Renal pelvis (tissue), 4 donors: ENCODE measurements around the gene TMEM229B. TPM values are rescaled to one million over a fixed set of nuclear protein-coding genes. Genes with fewer than 3 reads are reported as not detected.

Experiments used
- DNase-seq: peaks from one replicate; pipeline ENCODE4 v3.0.0-alpha.2; 2013
- polyA plus RNA-seq, 3 donors: library from polyadenylated mRNA; unstranded; fragments of 120-200 nt; gene quantifications; one replicate each; pipeline ENCODE4 v1.2.1, GENCODE V29; 2013; ENCODE audit not compliant: insufficient read length in 3 of 3

The TMEM229B gene
- polyA plus RNA-seq, 3 donors, result 2.8 to 4.3 (median 2.9) TPM

DNA sequence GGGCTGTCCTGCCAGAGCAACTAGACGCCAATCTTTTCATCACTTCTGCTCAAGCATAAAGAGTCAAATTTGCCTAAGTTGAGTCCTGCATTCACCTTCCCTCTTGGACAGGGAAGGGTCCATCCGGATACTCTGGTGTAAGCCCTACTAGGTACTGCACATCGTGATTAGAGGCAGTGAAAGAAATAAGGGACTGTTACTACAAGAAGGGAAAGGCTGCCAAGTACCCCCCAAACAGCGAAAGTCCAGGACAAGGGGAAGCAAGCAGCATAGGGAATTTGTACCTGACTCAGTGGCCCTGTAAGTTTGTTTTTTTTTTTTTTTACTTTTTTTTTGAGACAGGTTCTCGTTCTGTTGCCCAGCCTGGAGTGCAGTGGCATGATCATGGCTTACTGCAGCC, 30.9 kb upstream of the TMEM229B start:
- DNase-seq, result no peak

DNA sequence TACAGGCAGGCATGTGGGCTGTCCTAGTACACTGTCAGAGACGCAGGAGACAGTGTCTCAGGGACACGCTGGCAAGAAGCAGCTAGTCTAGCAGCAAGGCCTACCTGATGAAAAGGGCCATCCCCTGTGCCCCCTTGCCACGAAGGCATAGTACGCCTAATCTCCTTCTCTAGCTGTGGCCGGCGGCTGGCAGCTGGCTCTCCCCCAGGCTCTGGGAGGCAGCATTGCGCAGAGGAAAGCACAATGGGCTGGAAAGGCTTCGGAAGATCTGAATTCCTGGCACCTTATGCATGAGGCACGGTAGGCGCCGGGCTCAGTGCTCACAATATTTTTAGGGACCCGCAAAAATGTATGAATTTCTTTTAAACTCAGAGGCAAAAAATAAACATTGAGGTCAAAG, 28.6 kb upstream of the TMEM229B start:
- no peak for DNase-seq

DNA sequence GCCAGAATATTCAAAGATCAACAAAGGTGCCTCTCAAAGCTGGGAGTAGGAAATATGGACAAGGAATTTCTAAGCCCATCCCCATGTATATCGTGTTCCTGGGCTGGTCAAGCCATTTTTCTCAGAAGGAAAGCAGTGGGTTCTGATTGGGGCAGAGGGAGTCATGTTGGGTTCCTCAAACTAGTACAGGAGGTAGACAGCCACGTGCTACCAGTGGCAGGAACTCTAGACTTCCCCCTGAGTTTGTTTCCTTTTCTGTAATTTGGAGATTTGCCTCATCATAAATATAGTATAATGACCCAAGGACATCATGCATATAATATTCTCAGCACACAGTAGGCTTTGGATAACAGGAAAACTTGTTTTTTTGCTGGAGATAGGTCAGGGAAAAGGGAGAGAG, 28.2 kb upstream of the TMEM229B start:
- DNase-seq, result no peak

DNA sequence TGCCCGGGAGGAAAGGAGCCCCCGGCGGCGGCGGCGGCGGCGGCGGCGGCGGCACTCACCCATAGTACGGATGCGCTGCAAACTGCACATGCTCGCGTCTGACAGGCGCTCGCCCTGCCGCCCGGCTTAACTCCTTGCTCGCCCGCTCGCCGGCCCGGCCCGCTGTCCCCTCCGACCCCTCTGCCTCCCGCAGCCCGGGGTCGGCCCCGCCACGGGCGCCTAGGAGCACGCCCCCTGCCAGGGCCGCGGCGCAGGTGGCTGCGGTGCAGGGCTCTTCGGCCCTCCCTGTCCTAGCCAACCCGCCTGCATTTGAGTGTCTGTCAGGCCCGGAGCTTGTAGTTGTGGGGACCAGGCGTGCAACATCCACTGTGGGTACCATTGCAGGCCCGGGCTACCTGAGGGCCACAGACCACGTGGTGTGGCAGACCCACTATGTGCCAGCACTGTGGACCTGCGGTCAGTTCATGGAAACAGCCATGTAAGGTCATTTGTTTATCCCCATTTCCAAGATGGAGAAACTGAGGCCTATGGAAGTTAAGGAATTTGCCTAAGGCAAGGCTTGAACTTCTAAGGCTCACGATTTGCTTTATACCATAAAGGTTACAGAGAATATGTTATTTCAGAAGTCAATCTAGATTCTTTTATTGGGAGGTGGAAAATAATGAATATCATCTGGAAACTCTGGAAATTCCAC, 27.0 kb upstream of the TMEM229B start:
- no peak for DNase-seq

DNA sequence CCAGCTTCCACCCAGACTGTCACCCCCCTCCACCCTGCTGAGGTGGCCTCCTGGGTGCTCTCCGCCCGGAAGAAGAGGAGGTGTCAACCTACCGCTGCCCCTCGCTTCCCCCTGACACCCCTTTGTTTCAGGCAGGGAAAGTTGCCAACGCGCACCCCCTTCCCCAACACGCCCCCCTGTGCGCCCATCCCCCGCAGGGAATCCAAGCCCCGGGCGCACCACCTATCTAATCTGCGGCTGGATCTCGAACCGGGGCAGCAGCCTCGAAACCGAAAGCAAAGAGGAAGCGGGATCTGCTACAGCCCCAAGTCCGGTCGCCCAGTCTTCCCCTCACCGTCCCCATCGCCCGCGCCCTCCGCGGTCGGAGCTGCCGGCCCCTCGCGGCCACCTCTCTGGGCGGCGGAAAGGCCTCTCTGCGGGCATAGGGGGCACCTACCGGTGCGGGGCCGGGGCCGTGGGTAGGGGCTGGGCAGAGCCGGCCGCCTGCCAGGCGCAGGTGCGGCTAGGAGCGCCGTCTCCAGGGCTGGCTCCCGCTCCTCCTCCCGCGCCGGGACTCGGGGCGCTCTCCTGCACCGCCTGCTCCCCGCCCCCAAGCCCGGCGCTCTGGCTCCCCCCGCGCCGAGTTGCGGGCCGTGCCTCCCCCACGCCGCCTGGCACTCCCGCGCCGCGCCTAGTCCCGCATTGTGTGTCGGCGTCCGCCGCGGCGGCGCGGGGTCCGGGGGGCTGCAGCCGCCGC, 26.3 kb upstream of the TMEM229B start:
- DNase-seq, result no peak

DNA sequence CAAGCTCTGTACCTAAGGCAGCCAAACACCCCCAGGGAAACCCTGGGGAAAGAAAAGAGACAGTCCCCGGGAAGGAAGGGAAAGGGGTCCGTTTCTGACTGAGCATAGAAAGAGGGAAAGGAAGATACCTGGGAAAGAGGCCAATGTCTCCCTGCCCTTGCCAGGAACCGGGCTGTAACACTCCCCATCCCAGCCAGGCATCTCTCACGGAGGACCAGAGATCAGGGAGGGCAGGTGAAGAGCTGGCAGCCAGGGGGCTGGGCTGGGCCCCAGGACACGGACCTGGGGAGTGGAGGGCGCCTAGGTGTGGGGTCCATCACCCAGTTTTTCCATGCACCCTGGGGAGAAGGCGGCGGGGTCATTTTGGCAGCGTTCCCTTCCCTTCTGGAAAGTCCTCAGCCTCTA, 25.7 kb upstream of the TMEM229B start:
- DNase-seq, result no peak

DNA sequence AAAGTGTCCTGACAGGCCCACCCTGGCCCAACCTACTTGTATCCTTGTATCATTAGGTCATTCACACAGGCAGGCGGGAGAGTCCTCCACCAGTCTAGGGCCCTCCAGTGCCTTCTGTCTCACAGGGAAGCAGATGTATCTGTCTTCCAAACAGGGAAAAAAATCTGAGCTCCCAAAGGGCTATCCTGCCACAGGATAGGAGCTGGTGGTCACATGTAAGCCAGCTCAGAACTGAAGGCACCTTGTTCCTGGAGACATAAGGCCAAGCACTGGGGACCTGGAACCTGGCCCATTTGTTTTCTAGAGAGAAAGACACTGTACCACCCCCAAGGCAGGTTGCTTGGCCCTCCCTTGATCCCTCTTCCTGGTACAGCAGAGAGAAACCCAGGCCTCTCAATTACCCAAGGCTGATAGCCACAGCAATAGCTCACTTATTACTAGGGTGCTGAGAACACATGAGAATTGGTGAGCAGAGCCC, 25.1 kb upstream of the TMEM229B start:
- no peak for DNase-seq

DNA sequence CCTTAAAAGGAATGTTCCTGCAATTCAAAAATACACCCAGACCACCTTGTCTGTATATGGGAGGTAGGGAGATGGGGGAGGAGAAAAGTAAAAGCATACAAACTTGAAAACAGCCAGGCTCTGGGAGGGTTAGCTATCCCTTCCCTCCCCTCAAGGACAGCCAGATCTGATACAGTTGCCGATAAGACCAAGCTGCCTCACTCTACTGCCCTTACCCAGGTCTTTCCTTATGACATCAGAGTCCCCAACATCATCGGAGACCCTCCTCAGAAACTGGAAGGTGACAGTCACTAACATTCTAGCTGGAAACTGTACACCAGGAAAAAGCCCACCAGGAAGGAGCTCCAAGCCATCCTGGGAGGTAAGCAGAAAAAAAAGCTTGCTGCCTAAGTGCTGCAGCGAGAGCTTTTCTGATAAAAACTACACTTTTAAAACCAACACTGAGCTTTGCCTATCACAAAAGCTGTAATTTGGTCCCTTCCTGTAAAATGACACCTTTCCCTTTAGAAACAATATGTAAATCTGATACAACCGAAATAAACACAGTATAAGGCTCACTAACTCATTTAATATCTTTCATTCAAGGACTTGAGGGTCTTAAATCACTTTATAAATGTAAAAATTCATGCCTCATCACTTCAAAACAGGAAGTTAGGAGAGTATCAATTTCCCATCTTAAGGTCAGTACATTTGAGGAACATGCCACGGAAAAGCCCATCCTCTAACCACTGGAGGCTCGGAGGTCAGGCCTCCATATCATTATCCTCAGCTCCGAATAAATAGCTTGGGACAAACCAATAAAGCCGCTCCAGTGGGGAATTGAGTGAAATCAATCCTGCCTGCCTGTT, 24.2 kb upstream of the TMEM229B start:
- no peak for DNase-seq

DNA sequence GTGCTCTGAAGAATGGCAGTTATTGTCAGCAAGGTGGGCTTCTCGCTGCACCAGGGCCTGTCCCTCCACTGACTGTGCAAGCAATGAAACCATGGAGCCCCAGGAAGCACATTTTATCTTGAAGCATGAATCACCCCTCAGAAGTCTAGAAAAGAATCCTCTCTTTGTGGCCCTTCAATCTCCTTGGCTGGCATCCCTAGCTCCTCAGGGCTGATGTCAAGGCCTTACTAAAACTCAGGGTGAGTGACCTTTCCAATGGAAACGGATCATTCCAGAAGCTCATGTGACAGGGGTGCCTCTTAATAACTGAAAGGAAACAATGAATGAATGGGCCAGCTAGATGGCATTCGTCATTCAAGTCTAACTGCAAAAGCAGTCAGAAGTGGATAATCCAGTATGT, 22.3 kb upstream of the TMEM229B start:
- DNase-seq, result no peak

DNA sequence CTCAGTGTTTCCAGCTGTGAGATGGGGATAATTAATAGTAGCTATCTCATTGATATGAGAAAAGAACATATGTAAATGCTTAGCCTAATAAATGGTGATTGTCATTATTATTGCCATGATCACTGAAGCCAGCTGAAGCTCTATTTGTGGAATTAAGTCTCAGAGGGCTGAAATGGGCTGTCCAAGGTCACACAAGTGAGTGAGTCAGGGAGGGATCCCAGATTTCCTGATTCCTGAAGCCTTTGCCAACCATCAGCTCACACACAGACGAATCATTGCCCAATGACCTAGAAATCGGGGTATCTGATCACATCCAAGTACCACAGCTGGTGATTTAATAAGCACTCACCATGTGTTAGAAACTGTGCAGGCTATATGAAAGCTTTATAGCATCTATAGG, 21.6 kb upstream of the TMEM229B start:
- DNase-seq, result no peak

DNA sequence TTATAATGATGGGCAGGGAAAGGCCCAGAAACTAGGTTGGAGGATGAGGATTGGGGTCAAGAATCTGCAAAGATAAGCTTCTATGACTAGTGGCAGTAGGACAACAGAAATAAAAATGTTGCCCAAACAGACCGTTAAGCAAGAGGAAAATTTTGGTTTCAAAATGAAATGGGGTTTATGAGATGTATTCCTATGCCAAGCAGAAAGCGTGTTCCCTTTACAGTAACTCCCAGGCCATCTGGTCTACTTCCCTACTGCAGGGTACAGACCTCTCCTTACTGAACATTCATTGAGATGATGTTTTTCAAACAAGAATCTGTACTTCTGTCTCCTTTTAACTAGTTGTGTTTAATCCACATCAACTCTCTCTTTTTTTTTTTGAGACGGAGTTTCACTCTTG, 20.4 kb upstream of the TMEM229B start:
- no peak for DNase-seq

DNA sequence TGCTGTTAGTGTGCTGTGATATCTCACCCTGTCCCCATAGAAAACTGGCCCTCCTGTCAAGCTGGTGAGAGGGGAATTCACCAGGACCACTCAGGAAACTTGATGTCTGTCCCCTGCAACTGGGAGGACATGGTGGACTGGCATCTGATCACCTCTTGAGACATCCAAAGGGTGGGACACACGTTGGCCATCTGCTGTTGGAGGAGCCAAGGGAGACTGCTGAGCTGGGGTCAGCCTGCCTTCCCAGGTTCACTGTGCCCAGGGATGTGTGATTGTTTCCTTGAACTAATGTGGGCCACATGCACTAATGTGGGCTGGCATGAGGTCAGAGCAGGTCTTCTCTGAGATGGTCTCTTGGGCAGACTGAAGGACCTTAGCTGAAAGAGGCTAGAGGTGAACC, 16.7 kb upstream of the TMEM229B start:
- no peak for DNase-seq

DNA sequence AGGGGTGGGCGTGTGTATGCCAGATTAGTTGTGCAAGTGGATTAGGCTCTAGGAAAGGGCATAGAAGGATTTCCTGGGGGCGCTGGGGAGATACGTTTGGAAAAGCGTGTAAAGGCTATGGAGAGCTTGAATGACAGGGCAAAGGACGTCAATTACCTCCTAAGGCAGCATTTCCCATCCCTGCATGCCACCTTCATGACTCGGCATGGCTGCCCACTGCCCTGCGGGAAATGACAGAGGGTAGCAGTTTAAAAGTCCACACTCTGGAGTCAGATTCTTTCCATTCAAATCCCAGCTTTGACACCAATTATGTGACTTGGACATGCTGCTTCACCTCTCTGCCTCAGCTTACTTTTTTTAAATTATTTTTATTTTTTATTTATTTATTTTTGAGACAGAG, 14.8 kb upstream of the TMEM229B start:
- no peak for DNase-seq

DNA sequence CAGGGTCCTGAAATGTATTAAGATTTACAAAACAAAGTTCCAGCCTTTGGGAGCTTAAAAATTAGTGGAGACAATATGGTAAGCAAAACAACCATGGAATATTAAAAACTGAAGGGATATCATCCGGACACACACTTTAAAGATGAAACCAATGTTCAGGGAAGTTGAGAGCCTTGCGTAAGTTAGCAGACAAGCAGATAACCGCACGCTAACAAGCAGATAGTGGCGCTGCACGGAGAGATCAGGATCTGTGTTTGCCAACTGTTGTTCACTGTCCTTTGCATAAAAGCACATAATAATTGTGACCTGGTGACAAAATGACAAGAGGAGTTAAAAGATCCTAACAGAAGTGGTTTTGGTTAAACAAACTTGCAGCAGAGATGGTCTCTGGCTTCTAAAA, 14.3 kb upstream of the TMEM229B start:
- no peak for DNase-seq

DNA sequence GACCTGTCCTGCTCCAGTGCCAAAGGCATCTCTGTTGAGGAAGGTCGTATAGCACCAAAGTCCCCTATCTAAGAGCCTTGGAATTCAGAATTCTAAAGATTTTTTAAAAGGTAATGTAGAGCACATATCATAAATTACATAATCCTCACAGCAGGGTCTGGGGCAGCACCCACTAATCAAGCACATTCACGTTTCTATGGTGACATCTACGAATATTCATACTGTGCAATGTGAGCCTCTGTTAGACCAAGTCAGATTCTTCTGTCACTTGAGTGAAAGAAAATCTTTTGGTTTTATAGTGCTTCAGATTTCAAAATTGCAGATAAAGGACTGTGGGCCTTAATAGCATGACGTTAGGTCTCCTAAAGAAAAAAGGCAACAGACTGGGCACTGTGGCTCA, 13.1 kb upstream of the TMEM229B start:
- DNase-seq, result no peak

DNA sequence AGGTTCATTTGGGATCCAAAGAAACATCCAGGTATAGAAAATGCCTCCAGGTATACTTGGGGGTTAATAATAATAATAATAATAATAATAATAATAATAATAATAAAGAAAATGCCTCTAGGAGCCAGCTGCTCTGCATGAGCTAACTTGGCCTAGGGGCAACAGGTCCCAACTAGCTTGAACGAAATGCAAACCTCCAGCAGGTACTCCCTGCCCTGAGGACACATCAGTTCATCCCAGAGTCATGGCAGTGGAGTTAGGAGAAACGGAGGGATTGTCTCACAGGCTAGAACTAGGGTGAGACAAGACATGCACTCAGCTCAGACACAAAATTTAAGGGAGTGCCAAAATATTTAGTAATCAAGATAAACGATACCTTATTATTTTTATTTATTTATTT, 12.5 kb upstream of the TMEM229B start:
- no peak for DNase-seq

DNA sequence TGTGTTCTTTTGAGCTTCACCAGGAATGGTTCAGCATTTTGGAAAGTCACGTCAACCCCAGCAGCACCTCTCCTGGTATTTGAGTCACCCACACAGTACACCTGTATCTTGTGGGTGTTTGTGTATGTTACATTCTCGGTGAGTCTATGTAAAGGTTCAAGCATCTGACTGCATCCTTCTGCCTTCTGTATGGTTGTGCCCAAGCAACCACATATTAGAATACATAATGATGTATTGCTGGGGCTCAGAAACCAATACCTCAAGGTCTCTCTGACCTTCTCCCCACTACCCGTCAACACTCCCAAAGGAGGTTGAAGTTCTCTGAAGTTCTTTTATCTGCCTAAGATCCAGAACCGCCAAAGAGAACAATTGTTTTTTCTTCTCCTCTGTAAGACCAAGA, 9.2 kb upstream of the TMEM229B start:
- DNase-seq, result no peak

DNA sequence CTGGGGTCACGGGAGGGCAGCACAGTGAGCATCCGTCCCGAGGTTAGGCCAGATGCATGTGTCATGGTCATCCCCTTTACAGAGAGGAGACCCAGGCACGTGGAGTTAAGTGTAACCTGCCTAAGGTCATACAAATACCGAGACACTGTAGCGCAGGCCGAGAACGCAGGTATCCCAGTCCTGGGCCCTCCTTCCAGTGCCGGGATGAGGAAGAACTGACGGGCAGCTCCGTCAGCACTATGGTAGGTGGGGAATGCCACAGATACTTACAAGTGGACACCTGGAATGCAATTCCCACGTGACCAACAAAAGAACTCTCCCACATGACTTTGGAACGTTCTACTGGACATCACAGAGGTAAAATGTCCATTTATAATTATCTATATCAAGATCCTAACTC, 8.7 kb upstream of the TMEM229B start:
- no peak for DNase-seq

DNA sequence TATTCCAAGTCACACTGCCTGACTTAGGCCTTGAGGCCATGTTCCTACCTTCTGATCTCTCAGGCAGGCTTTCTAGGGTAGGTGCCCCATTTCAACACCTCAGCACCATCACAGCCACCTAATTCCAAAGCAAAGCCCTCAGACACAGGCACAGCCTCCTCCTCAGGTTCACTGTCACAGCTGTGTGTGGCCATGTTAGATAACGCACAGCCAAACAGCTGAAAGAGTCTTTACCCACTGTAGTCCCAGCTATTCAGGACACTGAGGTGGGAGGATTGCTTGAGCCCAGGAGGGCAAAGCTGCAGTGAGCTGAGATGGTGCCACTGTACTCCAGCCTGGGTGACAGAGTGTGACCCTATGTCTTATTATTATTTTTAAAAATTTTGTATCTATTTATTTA, 7.3 kb upstream of the TMEM229B start:
- DNase-seq, result no peak

DNA sequence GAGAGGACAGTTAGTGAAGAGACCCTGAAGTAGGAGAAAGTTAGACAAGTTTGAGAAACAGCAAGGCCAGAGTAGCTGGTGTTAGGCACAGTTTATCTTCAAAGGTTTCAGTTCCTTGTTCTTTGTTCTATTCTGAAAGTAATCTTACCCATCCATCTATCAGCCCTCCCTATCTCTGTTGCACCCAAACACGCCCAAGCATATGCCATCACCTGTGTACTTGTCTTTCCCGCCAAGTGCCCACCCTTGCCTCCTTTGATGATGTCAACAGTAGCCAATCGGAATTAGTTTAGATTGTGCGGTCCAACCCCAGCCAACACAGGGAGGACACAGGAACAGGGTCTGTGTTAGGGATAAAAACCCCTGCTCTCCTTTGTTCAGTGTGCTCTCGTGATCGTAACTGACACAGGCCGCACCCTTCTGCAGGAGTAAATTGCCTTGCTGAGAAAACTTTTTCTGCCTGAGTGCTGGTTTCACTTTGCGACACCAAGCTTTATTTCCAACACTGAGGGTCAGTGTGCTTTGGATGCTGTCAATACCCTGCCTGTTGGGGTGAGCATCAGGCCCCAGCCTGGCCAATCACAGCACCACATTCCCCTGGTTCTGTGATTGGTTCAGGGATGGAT, 4.7 kb upstream of the TMEM229B start:
- DNase-seq, result no peak

DNA sequence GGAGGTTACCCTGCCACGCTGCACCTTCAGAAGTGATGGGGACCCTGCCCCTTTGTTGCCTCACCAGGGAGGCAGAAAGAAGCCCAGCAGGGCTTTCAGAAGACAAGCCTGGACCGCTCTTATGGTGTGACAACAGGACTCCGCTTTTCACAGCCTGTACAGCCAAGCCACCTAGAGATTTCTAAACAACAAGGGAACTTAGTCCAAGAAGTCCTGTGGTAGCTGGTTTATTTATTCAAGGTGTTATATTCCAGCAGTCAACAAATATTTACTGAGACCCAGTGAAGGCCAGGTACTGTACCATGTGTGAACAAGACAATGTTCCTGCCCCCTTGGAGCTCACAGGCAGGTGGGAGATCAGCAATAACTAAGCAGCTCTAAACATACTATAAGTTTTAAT, 4.0 kb upstream of the TMEM229B start:
- no peak for DNase-seq

DNA sequence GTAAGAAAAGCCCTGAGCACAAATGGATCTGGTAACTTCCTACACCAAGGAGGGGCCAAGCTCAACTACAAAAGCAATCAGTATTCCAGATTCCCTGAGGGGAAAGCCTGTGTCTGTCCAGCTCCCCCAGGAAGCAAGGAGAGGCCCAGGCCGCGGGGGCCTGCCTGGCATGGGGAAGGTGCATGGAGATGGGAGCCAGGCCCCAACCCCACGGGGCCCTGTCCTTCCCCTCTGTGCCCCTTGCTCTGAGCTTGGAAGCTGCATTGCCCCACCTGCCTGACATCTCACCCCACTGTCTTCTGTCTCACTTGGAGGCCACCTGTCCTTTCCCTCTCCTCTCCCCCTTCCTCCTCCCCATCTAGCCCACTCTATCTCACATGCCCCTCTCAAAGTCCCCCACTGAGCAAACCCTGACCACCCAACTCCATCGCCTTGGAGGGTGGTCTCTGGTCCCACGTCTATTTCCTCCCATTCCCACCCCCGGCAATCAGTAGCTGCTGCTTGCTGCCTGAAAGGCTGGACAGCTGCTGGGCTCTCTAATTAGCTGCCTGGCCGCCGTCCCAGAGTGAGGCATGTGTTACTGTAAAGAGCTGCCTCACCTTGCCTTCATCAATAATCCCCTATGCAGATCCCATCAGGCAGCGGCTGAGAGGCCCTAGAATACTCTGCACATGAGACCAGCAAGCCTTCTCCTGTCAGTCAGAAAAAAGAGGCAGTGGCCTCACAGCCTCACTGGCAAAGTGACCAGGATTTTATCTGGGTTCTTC, 3.4 kb upstream of the TMEM229B start:
- DNase-seq, result no peak
